Muscle of leg (tissue), 11 donors: ENCODE data around the gene MTMR6. TPM values are rescaled to one million over a fixed set of nuclear protein-coding genes. Genes with fewer than 3 reads are reported as not detected.
A peak's percentile ranks its signal among the peaks of the same experiment; 100 is the strongest.

Source experiments
- DNase-seq: peaks from one replicate; pipeline ENCODE4 v3.0.0; 2013
- H3K27ac ChIP-seq: one replicate; pipeline ENCODE4 v1.5.1; 2013; ENCODE audit warnings: mild to moderate bottlenecking, low read length, control low read depth
- H3K27me3 ChIP-seq: one replicate; pipeline ENCODE4 v1.6.1; 2013; ENCODE audit warnings: low read length; ENCODE audit not compliant: control insufficient read depth, insufficient read depth
- H3K36me3 ChIP-seq: one replicate; pipeline ENCODE4 v1.6.1; 2013; ENCODE audit warnings: low read length; ENCODE audit not compliant: control insufficient read depth, insufficient read depth
- H3K4me1 ChIP-seq: one replicate; pipeline ENCODE4 v1.6.1; 2013; ENCODE audit warnings: low read length; ENCODE audit not compliant: control insufficient read depth, insufficient read depth
- H3K4me3 ChIP-seq: one replicate; pipeline ENCODE4 v1.5.1; 2013; ENCODE audit warnings: low read length, control low read depth
- H3K9me3 ChIP-seq: replicated peaks from 2 replicates; pipeline ENCODE4 v1.6.1; 2013; ENCODE audit warnings: low read depth, low read length; ENCODE audit not compliant: control insufficient read depth
- WGBS: methylation state at CpG from one replicate; pipeline ENCODE4 v1.1.5; 2013; ENCODE audit warnings: missing lambda C conversion rate; ENCODE audit not compliant: insufficient coverage; 5-methylcytosine and 5-hydroxymethylcytosine counted together
- polyA plus RNA-seq, 8 donors: library from polyadenylated mRNA; unstranded; fragments of 120-200 nt; gene quantifications; one replicate each; pipeline versions ENCODE4 v1.2.1 to v1.2.3, GENCODE V29; 2013; ENCODE audit warnings: inconsistent platforms in 1 of 8, low replicate concordance in 1 of 8; ENCODE audit not compliant: insufficient read length in 8 of 8, insufficient read depth in 1 of 8
- total RNA-seq: library from RNA; stranded (reverse); fragments of 120-200 nt; gene quantifications from one replicate; pipeline ENCODE4 v1.2.4, GENCODE V29; 2013

MTMR6 gene
- total and polyA plus RNA-seq, 9 donors: 9.2 to 13.3 (median 11.4) TPM

DNA sequence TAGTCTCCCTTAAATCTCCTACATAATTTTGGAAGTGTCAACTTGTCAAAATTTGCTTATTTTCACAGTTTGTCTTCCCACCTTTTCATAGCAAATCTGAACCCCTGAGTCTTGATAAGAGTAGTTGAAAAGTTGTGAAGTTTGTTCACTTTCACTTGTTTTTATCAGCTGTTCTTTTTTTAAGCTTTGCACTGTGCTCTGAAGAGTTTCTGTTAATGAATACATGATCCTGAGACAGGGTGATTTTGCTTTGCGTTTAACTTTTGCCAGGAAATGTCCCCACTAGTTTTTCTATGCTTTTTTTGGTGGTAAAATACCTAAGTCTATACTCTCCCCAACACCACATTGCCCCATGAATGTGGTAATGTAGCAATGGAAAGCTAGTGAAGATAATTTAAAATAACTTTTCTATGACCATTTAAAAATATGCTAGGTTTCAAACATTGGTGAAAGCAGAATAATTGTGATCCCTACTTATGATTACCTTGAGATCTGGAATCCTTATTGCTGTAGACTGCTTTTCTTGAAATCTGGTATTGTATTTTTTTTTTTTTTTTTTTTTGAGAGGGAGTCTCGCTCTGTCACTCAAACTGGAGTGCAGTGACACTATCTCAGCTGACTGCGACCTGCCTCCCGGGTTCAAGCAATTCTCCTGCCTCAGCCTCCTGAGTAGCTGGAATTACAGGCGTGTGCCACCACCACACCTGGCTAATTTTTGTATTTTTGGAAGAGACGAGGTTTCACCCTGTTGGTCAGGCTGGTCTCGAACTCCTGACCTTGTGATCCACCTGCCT is 19.6 kb upstream of the MTMR6 start:
- H3K27ac ChIP-seq: no peak overlapping the region
- H3K27me3 ChIP-seq: no peaks in the 10 kb centered on the region
- no peak for DNase-seq
- no peaks in the 10 kb centered on the region for H3K9me3 ChIP-seq
- H3K4me3 ChIP-seq: no peak overlapping the region
- H3K36me3 ChIP-seq: peaks cover 21% of the 10 kb centered on the region
- no peaks in the 10 kb centered on the region for H3K4me1 ChIP-seq
- WGBS: 95% methylated on average over 4 of the region's 7 CpGs

DNA sequence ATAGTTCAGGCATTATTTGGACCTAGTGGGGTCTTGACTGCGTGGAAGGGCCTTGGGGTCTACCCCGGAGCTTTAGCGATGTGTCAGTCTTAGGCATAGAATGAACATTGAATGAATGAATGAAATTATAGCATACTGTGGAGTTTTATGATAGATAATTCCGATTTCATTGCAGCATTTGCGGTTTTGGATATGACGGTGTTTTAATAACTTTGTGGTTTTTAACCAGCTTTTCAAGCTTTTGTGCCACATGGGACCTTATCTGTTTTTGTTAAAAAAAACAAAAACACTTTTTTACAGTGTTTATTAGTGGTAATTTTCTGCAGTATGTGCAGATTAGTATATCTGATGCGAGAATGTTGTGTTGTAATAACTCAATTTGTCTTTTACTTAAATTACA is 14.8 kb upstream of the MTMR6 start:
- 0% methylated on average over 1 of the region's 7 CpGs for WGBS
- peaks cover 4% of the 10 kb centered on the region for H3K36me3 ChIP-seq
- H3K27ac ChIP-seq: peak overlapping the region; percentile 98
- no peaks in the 10 kb centered on the region for H3K27me3 ChIP-seq
- peaks cover 5% of the 10 kb centered on the region for H3K4me1 ChIP-seq
- H3K4me3 ChIP-seq: peak overlapping the region; percentile 87
- DNase-seq: no peak
- H3K9me3 ChIP-seq: peaks cover 2% of the 10 kb centered on the region

DNA sequence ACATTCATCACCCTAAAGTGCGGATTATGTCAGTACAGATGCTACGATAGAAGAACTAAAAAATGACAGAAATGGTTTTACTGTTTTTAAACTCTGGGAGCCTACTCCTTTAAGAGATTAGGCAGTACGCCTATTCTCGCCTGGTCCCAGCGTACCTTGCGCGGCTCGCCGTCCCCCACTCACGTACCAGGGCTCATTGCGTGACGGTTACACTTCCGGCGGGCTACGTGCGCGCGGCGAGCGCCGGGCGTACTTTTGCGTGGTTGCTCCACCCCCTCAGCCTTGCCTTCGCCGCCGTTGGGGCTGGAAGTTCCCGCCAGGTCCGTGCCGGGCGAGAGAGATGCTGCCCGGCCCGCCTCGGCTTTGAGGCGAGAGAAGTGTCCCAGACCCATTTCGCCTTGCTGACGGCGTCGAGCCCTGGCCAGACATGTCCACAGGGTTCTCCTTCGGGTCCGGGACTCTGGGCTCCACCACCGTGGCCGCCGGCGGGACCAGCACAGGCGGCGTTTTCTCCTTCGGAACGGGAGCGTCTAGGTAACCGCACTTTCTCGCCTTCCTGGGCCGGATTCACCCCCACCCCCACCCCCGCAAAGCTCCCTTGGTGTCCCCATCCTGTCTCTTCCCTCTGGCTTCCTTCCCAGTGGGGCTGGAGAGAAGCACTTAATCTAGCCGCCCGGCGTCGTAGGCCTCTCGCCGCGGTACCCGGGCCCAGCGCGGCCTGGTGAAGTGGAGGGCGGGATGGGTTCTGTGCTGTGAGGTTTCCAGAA is 14.2 kb upstream of the MTMR6 start, which contains the start of gene NUP58:
Gene NUP58, plus strand, starts transcription at position 279 of the 767 bp plus-strand sequence. Its CDS starts 149 bp downstream, at position 428.
- Histone ChIP-seq H3K27me3 (no peaks in the 10 kb centered on the region), H3K9me3 (peaks cover 2% of the 10 kb centered on the region), H3K4me3 (peak within 1 kb of the TSS; percentile 87), H3K36me3 (peaks cover 4% of the 10 kb centered on the region), H3K4me1 (peaks cover 5% of the 10 kb centered on the region), H3K27ac (peak within 1 kb of the TSS; percentile 98)
- 0% methylated on average over 61 of the region's 64 CpGs for WGBS
- DNase-seq: peak; percentile 99

DNA sequence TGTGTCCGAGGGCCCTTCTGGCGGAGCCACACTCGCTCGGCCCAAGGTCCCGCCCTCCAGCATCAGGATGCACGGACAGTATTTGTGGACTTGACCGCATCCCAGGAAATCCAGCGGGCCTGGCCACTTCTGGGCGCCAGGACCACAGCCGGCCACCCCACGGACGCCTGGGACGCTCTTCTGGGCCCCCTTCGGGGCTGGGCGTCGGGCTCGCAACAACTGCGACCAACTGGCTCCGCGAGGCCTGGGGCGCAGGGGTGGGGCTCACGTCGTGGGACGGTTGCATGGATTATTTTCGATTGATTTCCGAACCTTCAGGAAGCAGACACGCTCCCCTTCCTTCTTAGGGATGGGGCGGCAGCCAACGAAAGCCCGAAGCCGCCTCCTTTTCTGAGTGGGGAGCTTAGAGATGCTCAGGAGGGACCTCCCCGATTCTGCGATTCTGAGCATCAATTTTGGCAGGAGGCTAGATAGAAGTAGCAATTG is 13.6 kb upstream of the MTMR6 start:
- DNase-seq: no peak
- H3K4me1 ChIP-seq: peaks cover 5% of the 10 kb centered on the region
- H3K27me3 ChIP-seq: no peaks in the 10 kb centered on the region
- peaks cover 2% of the 10 kb centered on the region for H3K9me3 ChIP-seq
- peak overlapping the region; percentile 87 for H3K4me3 ChIP-seq
- H3K27ac ChIP-seq: peak overlapping the region; percentile 98
- 14% methylated on average over 24 of the region's 33 CpGs for WGBS
- peaks cover 4% of the 10 kb centered on the region for H3K36me3 ChIP-seq

DNA sequence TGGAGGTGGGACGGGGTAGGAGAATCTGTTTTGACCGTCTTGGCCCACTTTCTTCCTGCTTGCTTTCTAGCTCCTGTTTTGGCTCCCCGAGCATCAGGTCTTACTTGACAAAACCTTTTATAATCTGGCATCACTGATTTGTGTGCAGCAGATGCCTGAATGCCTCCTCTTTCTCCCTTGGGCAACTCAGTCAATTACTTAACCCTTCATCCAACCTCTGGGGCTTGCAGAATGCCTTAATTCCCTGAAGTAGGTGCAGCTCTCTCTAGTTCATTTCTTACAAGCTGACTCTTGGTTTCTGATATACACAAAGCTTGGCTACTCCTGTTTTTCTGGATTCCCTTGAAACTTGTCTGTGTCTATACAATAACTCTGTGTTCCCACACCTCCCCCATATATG is 8.4 kb upstream of the MTMR6 start:
- Histone ChIP-seq H3K9me3 (peaks cover 2% of the 10 kb centered on the region), H3K27ac (no peak overlapping the region), H3K4me3 (no peak overlapping the region), H3K36me3 (no peaks in the 10 kb centered on the region), H3K4me1 (peaks cover 1% of the 10 kb centered on the region), H3K27me3 (peaks cover 6% of the 10 kb centered on the region)
- no peak for DNase-seq
- 36% methylated on average over 1 of the region's 3 CpGs for WGBS

DNA sequence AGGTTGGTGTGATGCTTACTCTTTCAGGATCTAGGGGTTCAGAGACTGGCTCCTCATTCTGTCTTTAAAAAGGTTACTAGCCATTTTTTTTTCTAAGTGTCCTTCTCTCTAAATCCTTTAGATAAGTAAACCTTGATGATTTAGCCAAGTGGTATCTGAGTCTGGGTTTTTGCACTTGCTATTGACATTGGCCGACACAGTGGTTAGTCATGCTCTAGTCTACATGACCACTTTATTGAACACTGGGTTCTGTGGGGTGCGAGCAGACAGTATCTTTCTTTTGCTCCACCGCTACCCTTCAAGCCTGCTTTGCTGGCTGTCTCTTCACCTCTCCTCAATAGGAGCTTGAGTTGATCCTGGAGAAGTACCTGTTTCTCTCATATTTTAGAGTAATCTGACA is 7.9 kb upstream of the MTMR6 start:
- H3K27ac ChIP-seq: no peak overlapping the region
- no peak overlapping the region for H3K4me3 ChIP-seq
- no peak for DNase-seq
- 60% methylated on average over 1 of the region's 3 CpGs for WGBS
- H3K27me3 ChIP-seq: peaks cover 9% of the 10 kb centered on the region
- H3K9me3 ChIP-seq: peaks cover 2% of the 10 kb centered on the region
- no peaks in the 10 kb centered on the region for H3K4me1 ChIP-seq
- H3K36me3 ChIP-seq: no peaks in the 10 kb centered on the region

DNA sequence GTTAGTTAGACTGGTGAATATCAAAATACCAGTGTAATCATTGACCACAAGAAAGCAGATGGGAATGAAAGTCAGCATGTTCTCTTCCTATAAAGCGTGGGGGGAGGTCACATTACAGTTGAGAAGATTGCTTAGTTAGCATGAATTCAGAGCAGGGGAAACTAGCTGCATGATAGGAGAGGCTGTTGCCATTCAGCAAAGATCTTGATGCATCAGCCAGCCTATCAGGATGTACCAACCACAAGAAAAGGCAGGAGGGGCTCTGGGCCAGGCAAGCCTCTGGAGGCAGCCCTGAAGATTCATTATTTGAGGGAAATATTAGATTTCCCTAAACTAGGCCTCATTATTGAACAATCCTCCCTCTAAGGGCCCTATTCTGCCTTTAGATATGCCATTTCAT is 5.0 kb upstream of the MTMR6 start:
- no peaks in the 10 kb centered on the region for H3K4me1 ChIP-seq
- no peak overlapping the region for H3K4me3 ChIP-seq
- DNase-seq: peak; percentile 46
- no peaks in the 10 kb centered on the region for H3K36me3 ChIP-seq
- WGBS: 43% methylated on average over 1 of the region's 1 CpG
- peaks cover 13% of the 10 kb centered on the region for H3K27me3 ChIP-seq
- H3K27ac ChIP-seq: no peak overlapping the region
- H3K9me3 ChIP-seq: no peaks in the 10 kb centered on the region

DNA sequence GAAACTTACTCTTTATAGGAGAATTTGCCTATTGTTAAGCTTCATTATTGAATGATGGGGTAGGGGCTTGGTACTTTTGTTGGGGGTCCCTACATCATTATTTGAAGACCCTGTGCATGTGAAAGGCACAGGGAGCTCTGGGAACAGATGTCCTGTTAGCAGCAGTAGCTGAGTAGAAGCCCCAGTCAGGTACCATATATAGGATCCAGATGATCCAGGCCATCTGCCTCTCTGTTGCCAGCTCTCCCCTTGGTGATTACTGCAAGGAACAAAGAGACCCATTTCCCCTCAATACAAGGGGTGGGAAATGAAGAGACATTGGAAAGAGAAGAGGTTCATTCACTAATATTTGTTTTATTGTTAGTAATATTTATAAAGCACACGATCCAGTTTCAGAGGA is 4.4 kb upstream of the MTMR6 start:
- no peak overlapping the region for H3K4me3 ChIP-seq
- no peak overlapping the region for H3K27ac ChIP-seq
- no CpG with 5 or more reads among the region's 1 CpG for WGBS
- H3K4me1 ChIP-seq: no peaks in the 10 kb centered on the region
- no peaks in the 10 kb centered on the region for H3K36me3 ChIP-seq
- H3K27me3 ChIP-seq: peaks cover 13% of the 10 kb centered on the region
- no peak for DNase-seq
- no peaks in the 10 kb centered on the region for H3K9me3 ChIP-seq

DNA sequence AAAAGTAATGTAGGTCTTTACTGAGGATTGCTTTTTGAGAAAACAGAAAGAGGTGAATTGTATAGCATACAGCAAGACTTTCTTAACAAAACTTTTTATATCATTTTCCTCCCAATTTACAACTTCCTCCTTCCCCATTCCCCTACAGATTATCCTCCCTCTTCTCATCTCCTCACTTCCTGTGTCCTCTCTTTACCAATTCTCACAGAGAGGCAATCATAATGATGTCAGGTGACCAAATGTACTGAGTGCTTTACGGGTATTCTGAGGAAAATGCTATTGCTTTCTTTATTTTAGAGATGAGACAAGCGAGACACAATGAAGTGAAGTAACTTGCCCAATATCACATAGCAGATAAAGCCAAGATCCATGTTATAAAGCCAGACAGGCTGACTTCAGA is 1.7 kb upstream of the MTMR6 start:
- Histone ChIP-seq H3K4me1 (peaks cover 2% of the 10 kb centered on the region), H3K9me3 (no peaks in the 10 kb centered on the region), H3K36me3 (no peaks in the 10 kb centered on the region), H3K27me3 (peaks cover 11% of the 10 kb centered on the region), H3K4me3 (no peak overlapping the region), H3K27ac (no peak overlapping the region)
- no peak for DNase-seq
- no CpG with 5 or more reads among the region's 2 CpGs for WGBS

DNA sequence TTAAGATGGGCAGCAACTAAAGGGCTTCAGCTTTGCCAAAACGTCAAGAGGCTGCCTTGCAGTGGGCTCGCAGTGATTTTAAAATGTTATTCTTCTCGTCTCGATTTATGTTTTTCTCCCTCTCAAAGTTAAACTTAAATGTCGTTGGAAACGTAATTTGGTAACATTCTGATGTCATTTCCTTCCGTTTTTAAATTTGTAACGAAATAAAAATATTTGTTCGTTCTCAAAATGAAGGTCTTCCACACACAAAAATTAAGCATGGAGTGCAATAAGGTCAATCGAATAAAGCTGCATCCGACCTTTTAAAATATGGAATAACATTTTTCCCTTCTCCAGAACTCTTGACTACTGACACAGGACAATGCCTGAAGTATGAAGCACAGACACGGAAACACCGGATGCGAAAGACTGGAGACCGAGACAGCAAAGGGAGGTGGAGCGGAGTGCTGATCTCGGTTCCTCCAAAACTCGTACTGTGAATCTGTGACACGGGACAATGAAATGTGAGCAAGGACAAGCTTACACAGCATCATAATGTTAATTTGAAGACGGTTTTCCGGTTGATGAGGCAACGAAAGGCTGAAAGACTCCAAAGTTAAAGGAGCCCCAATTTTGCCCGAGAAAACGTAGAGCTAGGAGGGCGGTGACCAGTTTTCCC is 850 bp downstream of the MTMR6 start:
- H3K36me3 ChIP-seq: no peaks in the 10 kb centered on the region

More for the DNA sequence above, 850 bp downstream of the MTMR6 start:
- peaks cover 2% of the 10 kb centered on the region for H3K4me1 ChIP-seq
- peak overlapping the region; percentile 96 for H3K27ac ChIP-seq
- H3K27me3 ChIP-seq: peaks cover 9% of the 10 kb centered on the region
- H3K4me3 ChIP-seq: peak overlapping the region; percentile 98
- 0% methylated on average over 13 of the region's 25 CpGs for WGBS
- peak; percentile 65 for DNase-seq
- H3K9me3 ChIP-seq: no peaks in the 10 kb centered on the region
